ENCODE data around the gene UNC13A. TPM values are rescaled to one million over a fixed set of nuclear protein-coding genes. Genes with fewer than 3 reads are reported as not detected.
A peak's percentile ranks its signal among the peaks of the same experiment; 100 is the strongest.
"Not testable (repeated sequence)": the region's sequence is repeated elsewhere in the genome, so short reads cannot be mapped to it uniquely, and the experiment has no call there.

The UNC13A gene
- total RNA-seq, 2 experiments from 2014 or later, result 0.02 to 0.04 TPM

DNA sequence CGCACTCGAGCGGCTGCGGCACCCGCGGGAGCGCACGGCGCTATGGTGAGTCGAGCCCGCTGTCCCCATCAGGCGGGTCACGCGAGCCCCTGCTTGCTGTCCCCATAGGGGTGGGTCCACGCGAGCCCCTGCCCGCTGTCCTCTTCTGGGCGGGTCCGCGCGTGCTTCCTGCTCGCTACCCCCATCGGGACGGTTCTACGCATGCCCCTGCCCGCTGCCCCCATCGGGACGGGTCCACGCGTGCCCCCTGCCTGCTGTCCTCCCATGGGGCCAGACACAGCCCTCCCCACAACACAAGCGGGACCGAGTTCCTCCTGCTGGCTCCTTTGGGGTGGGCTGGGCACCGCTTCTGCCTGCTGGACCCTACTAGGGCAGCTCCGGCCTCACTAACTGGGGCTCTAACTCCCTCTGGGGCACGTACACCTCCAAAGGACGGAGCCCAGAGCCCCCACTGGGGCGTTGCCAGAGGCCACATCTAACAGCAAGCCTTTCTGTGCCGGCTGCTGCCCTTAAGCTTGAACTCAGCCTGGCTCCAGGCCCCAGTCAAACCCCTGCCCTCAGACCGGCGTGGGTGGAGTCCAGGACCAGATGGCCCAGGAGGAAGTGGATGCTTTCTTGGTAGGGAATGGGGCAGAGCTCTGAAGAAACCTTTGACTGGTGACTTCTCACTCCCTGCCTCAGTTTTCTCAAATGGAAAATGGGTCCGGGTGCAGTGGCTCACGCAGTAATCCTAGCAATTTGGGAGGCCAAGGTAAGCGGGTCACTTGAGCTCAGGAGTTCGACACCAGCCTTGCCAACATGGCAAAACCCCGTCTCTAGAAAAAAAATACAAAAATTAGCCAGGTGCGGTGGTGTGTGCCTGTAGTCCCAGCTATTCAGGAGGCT lies 132.0 kb downstream of the UNC13A start:
- no peaks in the 10 kb centered on the region for H3K9me3 Mint-ChIP-seq
- no peaks in the 10 kb centered on the region for H3K27me3 Mint-ChIP-seq
- H3K27ac Mint-ChIP-seq, result peak overlapping the region; percentile 82
- peak overlapping the region; percentile 82 for H3K4me3 Mint-ChIP-seq
- H3K4me1 Mint-ChIP-seq, result peaks cover 20% of the 10 kb centered on the region
- H3K36me3 Mint-ChIP-seq (ENCODE audit: low read depth), result peaks cover 20% of the 10 kb centered on the region
- DNase-seq, result peak; percentile 29
- ChIA-PET CTCF (interaction anchor here (0.9 to 1.3 kb wide), 3 partner anchors 17 to 60 kb away, joined by 3 to 4 read pairs (median 4); no protein-coding TSS in a partner anchor), POLR2A (no interaction called here)

DNA sequence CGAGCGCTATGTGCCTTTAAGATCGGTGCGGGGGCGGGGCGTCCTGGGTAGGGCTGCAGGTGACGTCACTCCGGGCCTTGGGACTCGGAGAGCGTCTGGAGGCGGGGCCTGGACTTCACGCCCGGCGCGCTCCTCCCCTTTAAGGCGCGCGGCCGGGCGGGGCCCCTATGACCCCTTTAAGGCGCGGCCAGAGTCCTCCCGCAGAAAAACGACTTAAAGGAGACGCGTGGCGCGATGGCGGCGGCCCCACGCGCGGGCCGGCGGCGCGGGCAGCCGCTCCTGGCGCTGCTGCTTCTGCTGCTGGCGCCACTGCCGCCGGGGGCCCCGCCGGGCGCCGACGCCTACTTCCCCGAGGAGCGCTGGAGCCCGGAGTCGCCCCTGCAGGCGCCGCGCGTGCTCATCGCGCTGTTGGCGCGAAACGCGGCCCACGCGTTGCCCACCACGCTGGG lies 132.7 kb downstream of the UNC13A start, which contains the start of gene COLGALT1:
Gene COLGALT1, plus strand, starts transcription at position 170 of the 449 bp plus-strand sequence. Its CDS starts 65 bp downstream, at position 235.
- peak within 1 kb of the TSS; percentile 82 for H3K4me3 Mint-ChIP-seq
- H3K9me3 Mint-ChIP-seq, result no peaks in the 10 kb centered on the region
- H3K36me3 Mint-ChIP-seq (ENCODE audit: low read depth), result peaks cover 19% of the 10 kb centered on the region
- peaks cover 20% of the 10 kb centered on the region for H3K4me1 Mint-ChIP-seq
- H3K27ac Mint-ChIP-seq, result peak within 1 kb of the TSS; percentile 82
- H3K27me3 Mint-ChIP-seq, result no peaks in the 10 kb centered on the region
- DNase-seq, result peak; percentile 99
- CTCF ChIA-PET, result no interaction called here
- POLR2A ChIA-PET, result no interaction called here

DNA sequence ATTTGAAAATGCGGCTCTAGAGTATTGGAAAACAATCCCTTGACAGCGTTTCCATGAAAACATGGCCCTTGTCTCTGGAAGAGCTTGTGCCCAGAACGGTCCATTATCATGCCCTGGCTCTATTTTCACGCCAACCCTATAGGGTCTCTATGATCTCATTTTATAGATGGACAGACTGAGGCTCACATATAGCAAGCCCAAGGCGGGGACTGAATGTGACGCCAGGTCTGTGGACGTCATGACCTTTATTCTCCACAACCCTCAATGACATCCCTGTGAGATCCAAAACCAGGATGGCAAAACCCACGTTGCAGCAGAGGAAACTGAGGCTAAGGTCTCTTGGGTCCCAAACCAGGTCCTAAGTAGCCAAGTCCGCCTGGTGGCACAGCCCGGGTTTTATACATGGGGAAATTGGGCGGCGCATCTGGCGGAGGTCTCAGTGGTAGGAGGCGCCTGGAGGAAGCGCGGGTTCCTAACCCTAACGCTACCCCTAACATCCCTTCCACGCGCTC lies 133.1 kb downstream of the UNC13A start:
- ChIA-PET CTCF (interaction anchor here (0.6 kb wide), 2 partner anchors 163 to 167 kb away, joined by 3 read pairs; no protein-coding TSS in a partner anchor), POLR2A (no interaction called here)
- H3K4me1 Mint-ChIP-seq, result peaks cover 18% of the 10 kb centered on the region
- peaks cover 14% of the 10 kb centered on the region for H3K36me3 Mint-ChIP-seq (ENCODE audit: low read depth)
- H3K27me3 Mint-ChIP-seq, result no peaks in the 10 kb centered on the region
- H3K9me3 Mint-ChIP-seq, result no peaks in the 10 kb centered on the region
- DNase-seq, result no peak
- H3K4me3 Mint-ChIP-seq, result peak overlapping the region; percentile 72
- H3K27ac Mint-ChIP-seq, result peak overlapping the region; percentile 19

DNA sequence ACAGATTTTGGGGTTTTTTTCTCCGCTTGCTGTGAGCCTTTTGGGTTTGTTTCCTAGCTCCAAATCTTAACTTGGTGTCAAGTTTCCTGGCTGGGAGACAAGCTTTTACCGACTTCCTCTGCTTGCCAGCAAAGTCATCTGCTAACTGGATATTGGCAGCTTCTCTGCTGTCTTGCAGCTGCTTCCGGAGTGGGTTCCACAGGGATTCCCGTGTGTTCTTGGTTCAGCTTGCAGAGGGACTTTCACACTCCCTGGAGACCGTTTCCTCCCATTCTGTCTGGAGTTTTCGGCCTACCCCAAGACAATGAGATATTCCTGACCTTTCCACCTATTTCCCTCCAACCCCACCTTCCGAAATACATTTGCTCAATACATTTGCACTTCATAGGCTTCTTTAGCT lies 134.9 kb downstream of the UNC13A start:
- CTCF ChIA-PET, result interaction anchor here (0.5 to 1.9 kb wide), 3 partner anchors 42 to 152 kb away, joined by 3 to 4 read pairs (median 3); partner anchors contain the start of gene PGLS
- Mint-ChIP-seq H3K36me3 (ENCODE audit: low read depth) (peaks cover 5% of the 10 kb centered on the region), H3K27me3 (no peaks in the 10 kb centered on the region), H3K9me3 (no peaks in the 10 kb centered on the region), H3K4me3 (no peak overlapping the region), H3K4me1 (peaks cover 17% of the 10 kb centered on the region), H3K27ac (no peak overlapping the region)
- POLR2A ChIA-PET, result no interaction called here
- no peak for DNase-seq

DNA sequence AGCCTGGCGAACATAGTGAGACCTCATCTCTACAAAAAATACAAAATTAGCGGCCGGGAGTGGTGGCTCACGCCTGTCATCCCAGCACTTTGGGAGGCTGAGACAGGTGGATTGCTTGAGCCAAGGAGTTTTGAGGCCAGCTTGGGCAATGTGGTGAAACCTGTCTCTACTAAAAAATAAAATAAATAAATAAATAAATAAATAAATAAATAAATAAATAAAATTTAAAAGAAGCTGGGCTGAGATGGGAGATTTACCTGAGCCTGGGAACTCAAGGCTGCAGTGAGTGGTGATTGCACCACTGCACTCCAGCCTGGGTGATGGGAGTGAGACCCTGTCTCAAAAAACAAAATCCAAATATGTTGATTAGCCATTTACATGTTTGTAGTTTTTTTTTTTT lies 135.4 kb downstream of the UNC13A start:
- H3K9me3 Mint-ChIP-seq; H3K36me3 Mint-ChIP-seq (ENCODE audit: low read depth); H3K27me3 Mint-ChIP-seq; H3K4me3 Mint-ChIP-seq; POLR2A ChIA-PET; H3K27ac Mint-ChIP-seq; DNase-seq: not testable (repeated sequence)
- peaks cover 17% of the 10 kb centered on the region for H3K4me1 Mint-ChIP-seq
- CTCF ChIA-PET, result interaction anchor here (0.6 to 1.9 kb wide), 3 partner anchors 41 to 176 kb away, joined by 3 to 4 read pairs (median 3); partner anchors contain the start of gene PGLS

Other genes with a start within 250 kb of the UNC13A start
- not detected for gene TMEM221, start 239.7 kb downstream of the UNC13A start, total RNA-seq
- not detected for gene NXNL1, start 227.4 kb downstream of the UNC13A start, total RNA-seq
- gene SLC27A1, start 217.8 kb downstream of the UNC13A start, total RNA-seq, result 1 to 10 TPM; 2.1 to 2.8 TPM
- 10 to 100 TPM; 81.8 to 93.0 TPM for gene PGLS, start 176.7 kb downstream of the UNC13A start, total RNA-seq
- gene COLGALT1, start 132.7 kb downstream of the UNC13A start, total RNA-seq, result 10 to 100 TPM; 55.4 to 62.0 TPM
- 10 to 100 TPM; 75.3 to 75.7 TPM for gene MAP1S, start 31.1 kb upstream of the UNC13A start, total RNA-seq
- gene FCHO1, start 63.1 kb upstream of the UNC13A start, total RNA-seq, result 10 to 100 TPM; 76.3 to 84.1 TPM
- under 1 TPM; 0.35 to 0.81 TPM for gene B3GNT3, start 106.8 kb upstream of the UNC13A start, total RNA-seq
- gene INSL3, start 133.2 kb upstream of the UNC13A start, total RNA-seq, result 1 to 10 TPM; 6.8 to 7.4 TPM
- 100 to 1,000 TPM; 172 to 176 TPM for gene JAK3, start 159.6 kb upstream of the UNC13A start, total RNA-seq
- 1,000 to 10,000 TPM; 2,216 to 2,434 TPM for gene RPL18A, start 171.6 kb upstream of the UNC13A start, total RNA-seq
- 1 to 10 TPM; 1.7 to 2.2 TPM for gene SLC5A5, start 183.6 kb upstream of the UNC13A start, total RNA-seq
- 10 to 100 TPM; 59.2 to 64.7 TPM for gene CCDC124, start 244.7 kb upstream of the UNC13A start, total RNA-seq

Measured in activated CD4-positive, alpha-beta T cell treated with anti-CD3 and anti-CD28 coated beads, Interleukin-2, amount 10 ng/mL, durations not matched to agents 7 days and 5 days (primary cell).